Measurements from ENCODE around the gene COL13A1.

Gene COL13A1

GRCh38 chr10:69939481-69939880 is 137.8 kb downstream of the COL13A1 start:
- no peak for DNase-seq (ENCODE audit: low read depth in 1 of 2, low spot score in 1 of 2)

- DNase-seq (ENCODE audit: low read depth in 1 of 2, low spot score in 1 of 2) = no peak
Observed at GRCh38 chr10:69941730-69942129, 140.0 kb downstream of the COL13A1 start.

GRCh38 chr10:69943292-69943820 is 141.7 kb downstream of the COL13A1 start:
- no peak for DNase-seq (ENCODE audit: low read depth in 1 of 2, low spot score in 1 of 2)

- DNase-seq (ENCODE audit: low read depth in 1 of 2, low spot score in 1 of 2) = no peak
Observed at GRCh38 chr10:69944761-69945160, 143.1 kb downstream of the COL13A1 start.

- no peak for DNase-seq (ENCODE audit: low read depth in 1 of 2, low spot score in 1 of 2)
Observed at GRCh38 chr10:69948261-69948660, 146.6 kb downstream of the COL13A1 start.

- DNase-seq (ENCODE audit: low read depth in 1 of 2, low spot score in 1 of 2) = no peak
Observed at GRCh38 chr10:69949770-69950169, 148.1 kb downstream of the COL13A1 start.

GRCh38 chr10:69951658-69952057 is 150.0 kb downstream of the COL13A1 start:
- no peak for DNase-seq (ENCODE audit: low read depth in 1 of 2, low spot score in 1 of 2)

GRCh38 chr10:69952069-69952800 is 150.5 kb downstream of the COL13A1 start:
- DNase-seq (ENCODE audit: low read depth in 1 of 2, low spot score in 1 of 2) = no peak

GRCh38 chr10:69952821-69953221 is 151.1 kb downstream of the COL13A1 start:
- DNase-seq (ENCODE audit: low read depth in 1 of 2, low spot score in 1 of 2) = no peak

GRCh38 chr10:69953851-69954250 is 152.1 kb downstream of the COL13A1 start:
- no peak for DNase-seq (ENCODE audit: low read depth in 1 of 2, low spot score in 1 of 2)

GRCh38 chr10:69955211-69955805 is 153.6 kb downstream of the COL13A1 start:
- no peak for DNase-seq (ENCODE audit: low read depth in 1 of 2, low spot score in 1 of 2)

- no peak for DNase-seq (ENCODE audit: low read depth in 1 of 2, low spot score in 1 of 2)
Observed at GRCh38 chr10:69955897-69956740, 154.4 kb downstream of the COL13A1 start.

GRCh38 chr10:69956741-69957230 is 155.1 kb downstream of the COL13A1 start:
- no peak for DNase-seq (ENCODE audit: low read depth in 1 of 2, low spot score in 1 of 2)

GRCh38 chr10:69957241-69957885 is 155.7 kb downstream of the COL13A1 start:
- no peak for DNase-seq (ENCODE audit: low read depth in 1 of 2, low spot score in 1 of 2)

GRCh38 chr10:69957886-69958555 is 156.3 kb downstream of the COL13A1 start:
- peak in 1 of 2 donors; percentile 14 for DNase-seq (ENCODE audit: low read depth in 1 of 2, low spot score in 1 of 2)

GRCh38 chr10:69958556-69958902 is 156.8 kb downstream of the COL13A1 start:
- DNase-seq (ENCODE audit: low read depth in 1 of 2, low spot score in 1 of 2) = no peak

GRCh38 chr10:69959911-69960310 is 158.2 kb downstream of the COL13A1 start:
- DNase-seq (ENCODE audit: low read depth in 1 of 2, low spot score in 1 of 2) = no peak

- no peak for DNase-seq (ENCODE audit: low read depth in 1 of 2, low spot score in 1 of 2)
Observed at GRCh38 chr10:69960606-69960987, 158.9 kb downstream of the COL13A1 start.

- no peak for DNase-seq (ENCODE audit: low read depth in 1 of 2, low spot score in 1 of 2)
Observed at GRCh38 chr10:69960988-69961880, 159.5 kb downstream of the COL13A1 start.
